Choroid plexus epithelial cell (primary cell): ENCODE results near the gene NPAS2.

Source experiments
- DNase-seq: peaks from one replicate; pipeline ENCODE4 v3.0.0-alpha.2; 2010; ENCODE audit warnings: low read depth
- H3K4me3 ChIP-seq: 2 replicates; pipeline ENCODE4 v1.5.1; 2011; ENCODE audit warnings: low read depth, mild to moderate bottlenecking, control low read depth, low read length, moderate library complexity
- TF ChIP-seq, protein P1 (sequence below): conservative IDR thresholded peaks from 2 replicates; pipeline ENCODE4 v1.5.1; 2011; ENCODE audit warnings: low read depth, mild to moderate bottlenecking, control low read depth, inconsistent platforms, low read length, moderate library complexity

The NPAS2 gene

DNA sequence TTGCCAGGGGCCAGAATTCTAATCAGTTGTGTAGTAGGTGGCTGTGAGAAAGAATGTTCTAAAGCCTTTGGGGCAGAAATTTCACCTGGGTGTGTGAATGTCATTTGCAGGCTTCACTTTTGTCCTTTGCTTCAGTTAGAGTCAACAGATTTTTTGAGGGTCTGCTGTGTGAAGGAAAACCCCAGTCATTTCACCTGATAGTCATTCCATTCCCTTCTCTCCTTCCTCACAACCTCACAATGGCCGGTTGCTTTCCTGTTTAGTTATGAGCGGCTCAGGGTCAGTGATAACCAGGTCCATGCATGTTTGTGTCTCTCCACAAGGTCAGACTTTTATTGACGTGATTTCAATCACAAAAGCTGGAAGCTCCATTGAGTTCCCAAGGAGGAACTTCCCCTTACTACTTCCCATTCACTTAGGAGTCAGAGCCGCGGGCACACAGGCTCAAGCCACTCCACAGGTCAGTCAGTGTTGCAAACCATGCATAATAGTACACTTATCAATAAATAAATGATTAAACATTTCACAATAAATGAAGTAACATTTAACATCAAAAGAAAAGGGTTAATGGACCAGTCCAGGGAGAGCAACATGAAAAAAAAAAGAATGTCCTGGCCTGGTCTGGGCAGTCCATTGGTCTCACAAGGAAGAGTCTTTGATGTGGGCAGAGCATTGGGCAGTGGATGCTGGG is 74.3 kb downstream of the NPAS2 start:
- TF ChIP-seq, protein P1, sequence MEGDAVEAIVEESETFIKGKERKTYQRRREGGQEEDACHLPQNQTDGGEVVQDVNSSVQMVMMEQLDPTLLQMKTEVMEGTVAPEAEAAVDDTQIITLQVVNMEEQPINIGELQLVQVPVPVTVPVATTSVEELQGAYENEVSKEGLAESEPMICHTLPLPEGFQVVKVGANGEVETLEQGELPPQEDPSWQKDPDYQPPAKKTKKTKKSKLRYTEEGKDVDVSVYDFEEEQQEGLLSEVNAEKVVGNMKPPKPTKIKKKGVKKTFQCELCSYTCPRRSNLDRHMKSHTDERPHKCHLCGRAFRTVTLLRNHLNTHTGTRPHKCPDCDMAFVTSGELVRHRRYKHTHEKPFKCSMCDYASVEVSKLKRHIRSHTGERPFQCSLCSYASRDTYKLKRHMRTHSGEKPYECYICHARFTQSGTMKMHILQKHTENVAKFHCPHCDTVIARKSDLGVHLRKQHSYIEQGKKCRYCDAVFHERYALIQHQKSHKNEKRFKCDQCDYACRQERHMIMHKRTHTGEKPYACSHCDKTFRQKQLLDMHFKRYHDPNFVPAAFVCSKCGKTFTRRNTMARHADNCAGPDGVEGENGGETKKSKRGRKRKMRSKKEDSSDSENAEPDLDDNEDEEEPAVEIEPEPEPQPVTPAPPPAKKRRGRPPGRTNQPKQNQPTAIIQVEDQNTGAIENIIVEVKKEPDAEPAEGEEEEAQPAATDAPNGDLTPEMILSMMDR = no peak
- no peak overlapping the region for H3K4me3 ChIP-seq
- no peak for DNase-seq

DNA sequence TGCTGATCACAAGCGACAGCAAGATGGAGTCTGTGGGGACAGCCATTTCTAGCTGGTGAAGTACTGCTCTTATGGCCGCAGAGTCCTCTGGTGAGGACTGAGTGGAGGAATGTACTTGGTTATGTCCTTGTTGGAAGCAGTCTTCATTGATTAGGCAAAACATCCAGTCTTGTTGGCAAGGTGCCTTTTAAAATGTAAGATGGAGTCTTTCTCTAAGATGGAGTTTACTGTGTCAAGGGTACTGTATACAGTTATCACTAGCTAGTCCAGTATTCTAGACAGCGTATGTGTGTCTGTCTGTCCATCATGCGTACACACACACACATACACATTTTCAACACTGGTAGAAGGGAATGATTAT is 74.8 kb downstream of the NPAS2 start:
- DNase-seq = no peak
- TF ChIP-seq, protein P1 = no peak
- no peak overlapping the region for H3K4me3 ChIP-seq

GRCh38 chr2:100895402-100895801 is 75.5 kb downstream of the NPAS2 start:
- TF ChIP-seq, protein P1 = no peak
- H3K4me3 ChIP-seq = no peak overlapping the region
- no peak for DNase-seq

- H3K4me3 ChIP-seq = no peak overlapping the region
- no peak for DNase-seq
- TF ChIP-seq, protein P1 = no peak
These were observed 76.2 kb downstream of the NPAS2 start for GRCh38 chr2:100895934-100896685.

- H3K4me3 ChIP-seq = no peak overlapping the region
- no peak for DNase-seq
- TF ChIP-seq, protein P1 = no peak
These were observed 78.2 kb downstream of the NPAS2 start for GRCh38 chr2:100898035-100898665.

DNA sequence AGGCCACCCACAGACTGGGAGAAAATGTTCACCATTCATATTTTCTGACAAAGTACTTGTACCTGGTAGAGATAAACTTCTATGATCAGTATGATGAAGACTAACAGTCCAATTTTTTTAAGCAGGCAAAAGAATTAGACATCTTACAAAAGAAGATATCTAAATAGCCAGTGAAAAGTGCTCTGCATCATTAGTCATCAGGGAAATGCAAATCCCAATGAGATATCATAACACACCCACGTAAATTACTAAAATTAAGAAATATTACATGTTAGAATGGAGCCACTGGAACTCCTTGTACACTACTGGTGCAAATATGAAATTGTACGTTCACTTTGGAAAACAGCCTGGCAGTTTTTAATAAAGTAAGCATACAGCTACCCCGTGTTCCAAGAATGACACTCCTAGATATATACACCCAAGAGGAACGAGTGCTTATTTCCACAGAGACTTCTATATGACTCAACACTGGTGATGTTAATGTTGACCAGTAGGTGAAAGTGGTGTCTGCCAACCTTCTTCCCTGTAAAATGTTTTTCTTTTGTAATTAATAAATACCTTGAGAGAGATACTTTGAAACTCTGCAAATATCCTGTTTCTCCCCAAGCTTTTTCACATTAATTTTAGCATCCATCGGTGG is 80.3 kb downstream of the NPAS2 start:
- DNase-seq = no peak
- no peak overlapping the region for H3K4me3 ChIP-seq
- TF ChIP-seq, protein P1 = no peak
